ENCODE data around the gene IRF1. TPM values are rescaled to one million over a fixed set of nuclear protein-coding genes. Genes with fewer than 3 reads are reported as not detected.

IRF1 gene
- total RNA-seq, 4 donors from 2014 or later = 40.8 to 86.9 (median 65.5) TPM

GRCh38 chr5:132491368-132492364 is 1.1 kb upstream of the IRF1 start:
- Histone ChIP-seq H3K4me3 (peak overlapping the region; percentile 43 to 93 (median 84)), H3K27ac (peak overlapping the region; percentile 98 to 100 (median 100)), H3K36me3 (peaks cover 0 to 10% (median 7%) of the 10 kb centered on the region in 4 donors), H3K27me3 (no peaks in the 10 kb centered on the region), H3K4me1 (peaks cover 42 to 58% (median 46%) of the 10 kb centered on the region in 4 donors), H3K9me3 (no peaks in the 10 kb centered on the region)
- in situ Hi-C loops (cut with MboI; ENCODE audit: low pct_ligation_motif_present in 1 of 4, low pct_unique_long_range_greater_than_20kb in 1 of 4, low sequenced_read_pairs in 3 of 4) (loop anchor here in 3 of 4 donors (5.0 to 10.0 kb wide), 2 partner anchors 74 to 77 kb away; no protein-coding TSS in a partner anchor), intact Hi-C loops (cut with DNase I; ENCODE audit: low total_unique reads) (loop anchor here (5.0 kb wide), 1 partner anchor 74 kb away; no protein-coding TSS in a partner anchor)
- peak; percentile 48 for DNase-seq
- TF ChIP-seq EP300 (IDR thresholded peaks at IDR 0.05; ENCODE audit: low read depth) = no peak
- no peak for TF ChIP-seq CTCF (IDR thresholded peaks at IDR 0.05)
- TF ChIP-seq POLR2A (IDR thresholded peaks at IDR 0.05) = no peak
- TF ChIP-seq POLR2AphosphoS5 (IDR thresholded peaks at IDR 0.05) = no peak
- WGBS, 2 donors (ENCODE audit: low coverage in 1 of 2) = 33 to 46% methylated on average over 3 to 22 of the region's 22 CpGs

DNA sequence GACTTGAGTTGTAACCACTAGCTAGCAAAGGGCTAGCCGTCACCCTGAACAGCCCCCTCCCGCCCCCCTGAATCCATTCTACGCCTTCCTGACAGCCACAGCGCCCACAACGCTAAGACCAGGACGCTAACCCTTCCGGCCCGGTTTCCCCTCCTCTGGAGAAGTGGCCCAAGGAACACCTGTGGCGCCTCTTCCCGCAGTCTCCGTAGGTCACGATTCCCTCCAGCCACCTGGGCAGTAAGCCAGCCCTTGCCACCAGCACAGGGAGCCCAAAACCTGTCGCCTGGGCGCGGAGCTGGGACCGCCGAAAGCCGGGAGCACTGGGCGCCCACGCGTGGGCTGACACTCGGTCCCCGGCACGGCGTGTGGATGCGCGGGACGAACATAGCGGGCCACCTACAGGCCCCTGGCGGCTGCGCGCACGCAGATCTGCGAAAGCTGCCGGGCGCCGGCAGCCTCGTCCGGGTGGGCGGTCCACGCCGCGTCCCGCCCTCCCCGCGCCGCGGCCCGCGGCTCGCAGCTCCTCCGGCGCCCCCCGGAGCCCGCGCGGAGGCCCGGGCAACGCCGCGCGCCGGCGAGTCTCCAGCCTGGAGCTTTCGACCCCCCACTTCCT is 596 bp downstream of the IRF1 start:
- peak; percentile 69 for DNase-seq
- Histone ChIP-seq H3K4me1 (peaks cover 36 to 63% (median 45%) of the 10 kb centered on the region in 4 donors), H3K9me3 (no peaks in the 10 kb centered on the region), H3K4me3 (peak overlapping the region; percentile 80 to 96 (median 90)), H3K27ac (peak overlapping the region; percentile 98 to 100 (median 100)), H3K36me3 (peaks cover 0 to 26% (median 17%) of the 10 kb centered on the region in 4 donors), H3K27me3 (no peaks in the 10 kb centered on the region)
- WGBS, 2 donors (ENCODE audit: low coverage in 1 of 2) = 1% methylated on average over 54 of the region's 65 CpGs; no CpG with 5 or more reads in 1 of the 2 donors
- intact Hi-C loops (cut with DNase I; ENCODE audit: low total_unique reads) = loop anchor here (5.0 kb wide), 1 partner anchor 73 kb away; no protein-coding TSS in a partner anchor
- peak in 3 of 5 experiments; percentile 18 to 51 (median 30) for TF ChIP-seq CTCF (IDR thresholded peaks at IDR 0.05)
- TF ChIP-seq POLR2A (IDR thresholded peaks at IDR 0.05) = no peak
- in situ Hi-C loops (cut with MboI; ENCODE audit: low pct_ligation_motif_present in 1 of 4, low pct_unique_long_range_greater_than_20kb in 1 of 4, low sequenced_read_pairs in 3 of 4) = loop anchor here in 3 of 4 donors (5.0 to 10.0 kb wide), 2 partner anchors 73 to 75 kb away; no protein-coding TSS in a partner anchor

DNA sequence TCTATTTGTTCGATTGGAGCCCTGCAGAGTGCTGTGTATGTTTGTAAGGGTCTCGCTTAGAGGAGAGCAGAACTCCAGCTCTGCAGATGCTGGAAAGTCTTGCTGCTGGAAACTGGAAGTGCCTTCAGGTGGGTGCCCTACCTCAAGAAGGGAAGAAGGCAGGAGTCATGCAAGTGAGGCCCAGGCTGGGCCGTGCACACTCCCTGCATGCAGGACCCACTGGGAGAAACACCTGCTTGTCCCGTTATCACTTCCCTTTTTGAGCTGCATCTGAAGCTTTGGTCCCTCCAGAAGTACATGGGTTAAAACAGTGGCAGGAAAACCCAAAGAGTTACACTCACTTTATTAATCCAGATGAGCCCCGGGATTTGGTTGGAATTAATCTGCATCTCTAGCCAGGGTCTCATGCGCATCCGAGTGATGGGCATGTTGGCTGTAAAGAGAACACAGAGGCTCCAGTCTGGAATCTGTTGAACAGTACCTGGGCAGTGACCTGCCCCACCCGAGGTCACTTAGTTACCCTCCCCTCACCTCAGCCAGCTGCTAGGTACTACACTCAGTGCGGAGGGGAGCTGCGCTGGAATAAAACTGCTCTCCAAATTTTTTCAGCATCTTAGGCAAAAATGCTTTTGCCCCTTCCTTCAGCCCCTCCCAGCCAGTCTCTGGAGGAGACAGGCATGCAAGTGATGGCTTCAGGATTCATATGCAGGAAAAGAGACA is 1.4 kb downstream of the IRF1 start:
- in situ Hi-C loops (cut with MboI; ENCODE audit: low pct_ligation_motif_present in 1 of 4, low pct_unique_long_range_greater_than_20kb in 1 of 4, low sequenced_read_pairs in 3 of 4) (no loop called here), intact Hi-C loops (cut with DNase I; ENCODE audit: low total_unique reads) (no loop called here)
- peak overlapping the region; percentile 80 to 96 (median 90) for H3K4me3 ChIP-seq
- H3K4me1 ChIP-seq = peaks cover 36 to 63% (median 45%) of the 10 kb centered on the region in 4 donors
- H3K27ac ChIP-seq = peak overlapping the region; percentile 98 to 100 (median 100)
- 8 to 13% methylated on average over 3 to 10 of the region's 10 CpGs for WGBS, 2 donors (ENCODE audit: low coverage in 1 of 2)
- H3K27me3 ChIP-seq = no peaks in the 10 kb centered on the region
- peak; percentile 32 for DNase-seq
- H3K36me3 ChIP-seq = peaks cover 0 to 34% (median 24%) of the 10 kb centered on the region in 4 donors
- H3K9me3 ChIP-seq = no peaks in the 10 kb centered on the region
- TF ChIP-seq CTCF (IDR thresholded peaks at IDR 0.05) = no peak
- no peak for TF ChIP-seq EP300 (IDR thresholded peaks at IDR 0.05; ENCODE audit: low read depth)
- no peak for TF ChIP-seq POLR2AphosphoS5 (IDR thresholded peaks at IDR 0.05)
- no peak for TF ChIP-seq POLR2A (IDR thresholded peaks at IDR 0.05)

Measured in transverse colon (tissue), 4 donors.